GM12875 (cell line): ENCODE data around the gene UTRN.

ENCODE experiments used
- H3K4me3 ChIP-seq: one replicate; pipeline ENCODE4 v1.5.1; 2011; ENCODE audit warnings: low read depth, low read length, control low read depth
- TF ChIP-seq, protein P1 (sequence below): IDR thresholded peaks from 2 replicates; pipeline ENCODE4 v1.5.1; 2011; ENCODE audit warnings: low read depth, mild to moderate bottlenecking, control low read depth, inconsistent platforms, low read length, moderate library complexity, borderline replicate concordance; ENCODE audit not compliant: insufficient read depth

Gene UTRN

DNA sequence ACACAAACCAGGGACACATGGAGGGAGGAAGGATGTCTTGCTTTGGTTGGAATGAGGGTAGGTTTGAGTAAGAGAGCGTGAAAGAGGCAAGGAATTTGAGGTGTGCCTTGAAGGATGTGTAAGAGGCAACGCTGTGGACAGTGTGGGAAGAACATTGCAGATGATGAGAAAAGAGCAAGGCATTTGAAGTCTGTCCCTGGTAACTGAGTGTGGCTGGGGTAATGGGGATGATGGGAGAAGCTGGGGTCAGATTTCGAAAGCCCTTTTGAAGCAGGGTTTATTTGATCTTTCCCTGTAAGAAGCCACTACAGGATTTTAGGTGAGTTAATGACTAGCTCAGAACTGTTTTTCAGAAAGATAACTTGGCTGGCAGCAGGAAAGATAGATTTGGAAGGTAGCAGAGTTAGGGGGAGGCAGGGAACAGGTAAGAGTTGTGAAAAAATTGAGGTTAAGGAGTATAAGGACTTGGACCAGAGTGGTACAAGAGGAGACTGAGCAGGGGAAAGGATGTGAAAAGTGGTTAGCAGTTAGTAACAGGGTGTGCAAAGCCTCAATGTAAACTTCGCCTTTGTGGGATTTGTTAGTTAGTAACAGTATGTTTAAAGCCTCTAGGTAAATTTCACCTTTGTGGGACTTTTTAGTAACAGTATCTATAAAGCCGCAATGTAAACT, 17.7 kb downstream of the UTRN start:
- H3K4me3 ChIP-seq = no peak overlapping the region
- TF ChIP-seq, protein P1, sequence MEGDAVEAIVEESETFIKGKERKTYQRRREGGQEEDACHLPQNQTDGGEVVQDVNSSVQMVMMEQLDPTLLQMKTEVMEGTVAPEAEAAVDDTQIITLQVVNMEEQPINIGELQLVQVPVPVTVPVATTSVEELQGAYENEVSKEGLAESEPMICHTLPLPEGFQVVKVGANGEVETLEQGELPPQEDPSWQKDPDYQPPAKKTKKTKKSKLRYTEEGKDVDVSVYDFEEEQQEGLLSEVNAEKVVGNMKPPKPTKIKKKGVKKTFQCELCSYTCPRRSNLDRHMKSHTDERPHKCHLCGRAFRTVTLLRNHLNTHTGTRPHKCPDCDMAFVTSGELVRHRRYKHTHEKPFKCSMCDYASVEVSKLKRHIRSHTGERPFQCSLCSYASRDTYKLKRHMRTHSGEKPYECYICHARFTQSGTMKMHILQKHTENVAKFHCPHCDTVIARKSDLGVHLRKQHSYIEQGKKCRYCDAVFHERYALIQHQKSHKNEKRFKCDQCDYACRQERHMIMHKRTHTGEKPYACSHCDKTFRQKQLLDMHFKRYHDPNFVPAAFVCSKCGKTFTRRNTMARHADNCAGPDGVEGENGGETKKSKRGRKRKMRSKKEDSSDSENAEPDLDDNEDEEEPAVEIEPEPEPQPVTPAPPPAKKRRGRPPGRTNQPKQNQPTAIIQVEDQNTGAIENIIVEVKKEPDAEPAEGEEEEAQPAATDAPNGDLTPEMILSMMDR = no peak

DNA sequence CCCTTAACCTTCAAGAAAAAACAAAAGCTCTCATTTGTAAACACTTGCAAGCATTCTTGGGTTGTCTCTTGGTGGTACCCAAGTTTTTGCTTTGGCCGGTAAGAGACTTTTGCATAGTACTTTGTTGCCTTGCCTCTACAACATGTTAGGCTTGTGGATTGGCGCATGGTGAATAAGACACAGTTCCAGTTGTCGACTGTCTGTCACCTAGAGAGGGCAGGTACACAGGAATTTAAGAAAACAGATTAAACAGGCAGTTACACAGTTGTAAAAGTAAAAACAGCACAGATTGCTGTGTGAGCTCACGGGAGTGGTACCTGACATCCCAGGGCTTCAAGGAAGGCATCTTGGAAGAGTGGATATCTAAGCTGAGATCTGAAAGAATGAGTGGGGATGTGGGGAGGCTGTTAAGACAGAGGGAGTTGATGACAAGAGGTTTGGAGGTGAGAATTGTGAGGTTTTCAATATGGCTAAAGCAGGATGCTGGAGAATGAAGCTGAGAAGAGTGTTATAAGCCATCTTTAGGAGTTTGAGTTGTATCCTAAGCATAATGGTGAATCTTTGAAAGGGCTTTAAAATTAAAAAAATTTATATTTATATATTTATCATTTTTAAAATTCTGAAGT, 19.2 kb downstream of the UTRN start:
- TF ChIP-seq, protein P1 = no peak
- H3K4me3 ChIP-seq = no peak overlapping the region

DNA sequence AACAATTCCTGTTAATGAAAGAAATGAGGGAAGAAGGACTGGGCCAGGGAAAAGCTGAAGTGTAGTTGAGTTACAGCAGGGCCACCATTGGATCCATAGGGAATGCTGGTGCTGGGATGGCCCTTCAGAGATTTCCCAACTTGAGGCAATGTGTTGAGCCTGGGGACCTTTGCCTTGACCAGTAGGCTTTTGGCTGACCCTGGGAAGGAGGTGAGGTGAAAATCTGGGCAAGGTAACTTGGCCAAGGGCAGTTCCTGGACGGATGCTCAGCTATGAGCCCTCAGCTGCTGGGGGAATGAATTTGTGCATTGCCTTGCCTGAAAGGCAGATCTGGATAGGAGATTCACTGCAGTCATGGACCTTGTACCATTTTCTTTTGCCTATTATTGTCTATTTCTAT, 20.4 kb downstream of the UTRN start:
- TF ChIP-seq, protein P1 = no peak
- no peak overlapping the region for H3K4me3 ChIP-seq

DNA sequence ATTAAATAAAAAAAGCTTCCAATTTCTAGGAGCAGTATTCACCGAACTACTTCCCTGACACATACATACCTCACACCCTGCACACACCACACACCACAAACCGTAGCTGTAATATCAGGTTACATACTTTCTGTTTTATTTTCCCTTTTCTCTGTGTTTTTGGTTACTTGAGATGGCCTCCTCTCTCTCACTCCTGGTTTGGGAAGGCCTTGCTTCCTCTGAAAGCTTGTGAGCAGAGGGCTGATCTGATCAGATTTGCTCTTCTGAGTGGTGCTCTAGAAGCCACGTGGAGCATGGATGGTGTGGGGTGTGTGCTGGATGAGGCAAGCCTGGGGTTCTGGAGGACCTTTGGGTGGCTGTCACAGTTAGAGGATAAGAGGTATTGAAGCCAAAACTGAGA, 20.9 kb downstream of the UTRN start:
- TF ChIP-seq, protein P1 = no peak
- no peak overlapping the region for H3K4me3 ChIP-seq

DNA sequence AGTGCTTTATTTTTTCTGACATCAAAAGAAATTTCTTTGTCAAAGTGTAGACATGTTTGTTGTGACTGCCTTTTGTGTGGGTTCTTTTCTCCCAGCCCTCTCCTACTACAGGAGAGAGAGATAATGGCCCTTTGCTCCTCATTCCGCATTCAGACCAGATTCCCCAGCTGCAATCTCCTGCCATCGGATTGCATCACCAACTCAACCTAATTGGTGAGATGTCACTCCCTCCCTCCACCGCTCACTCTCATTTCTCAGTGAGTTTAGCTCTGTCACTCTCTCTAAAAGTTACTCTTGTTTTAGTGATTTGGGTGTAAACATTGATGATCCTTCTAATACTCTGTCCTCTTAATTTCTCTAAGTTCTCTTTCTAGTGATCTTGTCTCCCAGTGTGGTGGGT, 22.7 kb downstream of the UTRN start:
- TF ChIP-seq, protein P1 = no peak
- no peak overlapping the region for H3K4me3 ChIP-seq

DNA sequence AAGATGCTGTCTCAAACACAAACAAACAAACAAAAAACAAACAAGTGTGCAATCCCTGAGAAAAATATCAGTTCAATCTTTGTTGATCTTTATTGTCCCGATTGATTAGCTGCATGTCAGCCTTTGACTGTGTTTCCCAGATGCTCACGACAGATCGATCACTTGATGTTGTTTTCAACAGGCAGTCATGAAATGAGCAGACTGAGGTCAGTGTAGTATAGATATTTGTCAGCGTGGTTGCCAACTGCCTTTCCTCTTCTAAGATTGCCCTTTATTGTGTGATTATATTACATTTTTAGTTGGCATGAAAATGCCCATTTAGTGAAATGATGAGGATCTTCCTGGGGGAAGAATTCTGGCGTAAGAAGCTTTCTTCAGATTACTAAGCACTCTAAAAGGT, 25.6 kb downstream of the UTRN start:
- no peak overlapping the region for H3K4me3 ChIP-seq
- TF ChIP-seq, protein P1 = no peak

DNA sequence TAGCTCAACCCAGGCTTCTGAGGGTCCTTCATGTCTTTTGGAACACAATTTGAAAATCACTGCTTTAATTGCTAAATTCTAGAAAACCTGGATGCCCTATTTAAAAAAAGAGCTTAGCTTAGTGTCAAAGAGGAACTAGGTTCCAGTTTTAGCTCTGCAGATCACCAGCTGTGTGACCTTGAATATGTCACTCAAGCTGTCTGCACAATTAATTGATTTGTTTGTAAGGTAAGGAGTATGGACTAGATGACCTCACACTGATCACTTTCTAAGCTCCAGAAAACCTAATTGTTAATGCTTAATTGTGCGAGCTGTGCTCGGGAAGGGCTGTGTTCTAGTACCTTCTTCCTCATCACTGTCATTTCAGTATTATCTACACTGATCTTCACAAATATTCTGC, 26.2 kb downstream of the UTRN start:
- TF ChIP-seq, protein P1 = no peak

More for the DNA sequence above, 26.2 kb downstream of the UTRN start:
- no peak overlapping the region for H3K4me3 ChIP-seq
